ENCODE results near the gene EPAS1.

EPAS1 gene

DNA sequence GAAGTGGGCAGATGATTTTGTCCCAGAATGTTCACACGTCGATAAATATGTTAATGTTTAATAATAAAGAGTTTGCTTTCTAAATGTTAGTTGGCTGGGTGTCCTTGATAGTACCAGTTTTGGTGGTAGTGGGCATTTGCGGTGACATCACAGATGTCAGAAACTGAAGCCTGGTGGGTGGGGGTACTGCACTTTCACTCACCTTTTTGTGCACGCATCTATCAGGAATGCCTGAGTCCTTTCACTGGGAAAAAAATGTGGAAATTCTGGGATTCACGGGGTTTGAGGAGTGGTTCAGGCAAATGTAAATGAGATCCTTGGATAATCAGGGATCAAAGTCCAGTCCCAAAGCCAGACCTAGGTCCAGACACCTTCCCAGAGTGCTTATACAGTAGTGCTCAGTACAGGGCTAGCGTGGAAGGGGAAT, 3.2 kb downstream of the EPAS1 start:
- no peak for DNase-seq (ENCODE audit: low read depth)
- H3K4me3 ChIP-seq (ENCODE audit: low read length), result peak overlapping the region; percentile 98
- TF ChIP-seq, protein P1, sequence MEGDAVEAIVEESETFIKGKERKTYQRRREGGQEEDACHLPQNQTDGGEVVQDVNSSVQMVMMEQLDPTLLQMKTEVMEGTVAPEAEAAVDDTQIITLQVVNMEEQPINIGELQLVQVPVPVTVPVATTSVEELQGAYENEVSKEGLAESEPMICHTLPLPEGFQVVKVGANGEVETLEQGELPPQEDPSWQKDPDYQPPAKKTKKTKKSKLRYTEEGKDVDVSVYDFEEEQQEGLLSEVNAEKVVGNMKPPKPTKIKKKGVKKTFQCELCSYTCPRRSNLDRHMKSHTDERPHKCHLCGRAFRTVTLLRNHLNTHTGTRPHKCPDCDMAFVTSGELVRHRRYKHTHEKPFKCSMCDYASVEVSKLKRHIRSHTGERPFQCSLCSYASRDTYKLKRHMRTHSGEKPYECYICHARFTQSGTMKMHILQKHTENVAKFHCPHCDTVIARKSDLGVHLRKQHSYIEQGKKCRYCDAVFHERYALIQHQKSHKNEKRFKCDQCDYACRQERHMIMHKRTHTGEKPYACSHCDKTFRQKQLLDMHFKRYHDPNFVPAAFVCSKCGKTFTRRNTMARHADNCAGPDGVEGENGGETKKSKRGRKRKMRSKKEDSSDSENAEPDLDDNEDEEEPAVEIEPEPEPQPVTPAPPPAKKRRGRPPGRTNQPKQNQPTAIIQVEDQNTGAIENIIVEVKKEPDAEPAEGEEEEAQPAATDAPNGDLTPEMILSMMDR (conservative IDR thresholded peaks at IDR 0.05; ENCODE audit: low read depth, low read length), result no peak

DNA sequence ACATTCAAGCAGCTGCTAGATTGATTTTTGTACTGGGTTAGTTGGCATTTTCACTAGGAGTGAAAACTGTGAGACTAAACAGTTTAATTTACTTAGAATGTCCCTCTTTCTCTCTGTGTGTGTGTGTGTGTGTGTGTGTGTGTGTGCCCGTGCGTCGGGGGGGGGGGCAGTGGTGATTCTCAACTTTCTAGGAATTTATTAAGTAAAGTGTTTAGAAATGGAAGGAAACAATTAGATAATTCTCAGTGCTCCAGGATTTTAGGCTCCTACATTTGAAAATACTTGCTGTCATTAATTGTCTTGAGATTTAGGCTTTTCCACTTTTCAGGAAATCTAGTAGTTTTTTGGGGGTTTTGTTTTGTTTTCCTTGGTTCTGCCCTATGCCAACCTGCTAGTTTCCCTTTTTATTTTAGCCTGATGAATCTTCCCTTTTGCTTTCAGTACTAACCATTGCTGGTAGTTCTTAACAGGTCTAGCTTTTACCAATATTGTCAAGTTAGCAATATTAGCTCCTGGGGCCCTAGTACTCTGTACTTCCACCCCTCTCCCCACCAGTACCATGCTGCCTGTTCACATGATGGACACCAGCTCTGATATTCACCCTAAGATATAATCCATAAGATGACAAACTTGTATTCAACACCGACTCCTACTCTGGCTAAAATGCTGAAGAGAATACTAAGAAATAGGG, 4.9 kb downstream of the EPAS1 start:
- TF ChIP-seq, protein P1 (conservative IDR thresholded peaks at IDR 0.05; ENCODE audit: low read depth, low read length), result no peak
- no peak for DNase-seq (ENCODE audit: low read depth)
- H3K4me3 ChIP-seq (ENCODE audit: low read length), result no peak overlapping the region

DNA sequence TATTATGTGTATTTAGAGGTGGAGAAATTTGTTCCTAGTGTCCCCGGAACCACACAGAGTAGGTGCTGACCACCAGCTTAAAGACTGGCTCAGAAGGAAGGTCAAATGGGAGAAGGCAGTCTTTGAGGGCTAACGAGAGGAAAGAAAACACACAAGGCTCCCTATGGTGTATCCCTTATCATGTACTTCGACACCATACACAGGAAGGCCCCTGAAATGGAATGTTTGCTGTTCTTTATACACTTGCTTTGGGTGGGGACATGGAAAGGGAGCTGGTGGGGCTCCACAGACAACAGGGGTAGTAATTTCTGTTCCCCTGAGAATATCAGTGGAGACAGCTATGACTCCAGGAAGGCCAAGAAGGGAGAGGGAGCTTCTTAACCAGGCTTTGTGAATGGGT, 6.0 kb downstream of the EPAS1 start:
- no peak overlapping the region for H3K4me3 ChIP-seq (ENCODE audit: low read length)
- DNase-seq (ENCODE audit: low read depth), result no peak
- TF ChIP-seq, protein P1 (conservative IDR thresholded peaks at IDR 0.05; ENCODE audit: low read depth, low read length), result no peak

DNA sequence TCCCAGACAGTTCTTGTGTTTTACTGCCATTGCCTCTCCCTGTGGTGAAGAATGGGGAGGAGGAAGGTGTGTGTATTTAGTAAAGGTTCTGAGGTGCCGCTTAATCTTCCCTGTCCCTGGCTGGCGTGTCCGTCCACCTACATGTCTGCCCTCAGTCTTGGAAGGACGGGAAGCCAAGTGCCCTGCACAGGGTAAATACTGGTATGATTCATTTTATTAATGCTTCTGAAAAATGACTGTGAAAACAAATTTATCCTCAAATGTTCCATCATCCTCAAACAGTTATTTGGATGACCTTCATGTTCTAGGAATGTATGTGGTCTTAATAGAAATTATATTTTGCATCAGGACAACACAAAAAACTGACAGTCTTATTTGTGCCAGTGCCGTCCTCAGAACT, 6.6 kb downstream of the EPAS1 start:
- no peak for DNase-seq (ENCODE audit: low read depth)

DNA sequence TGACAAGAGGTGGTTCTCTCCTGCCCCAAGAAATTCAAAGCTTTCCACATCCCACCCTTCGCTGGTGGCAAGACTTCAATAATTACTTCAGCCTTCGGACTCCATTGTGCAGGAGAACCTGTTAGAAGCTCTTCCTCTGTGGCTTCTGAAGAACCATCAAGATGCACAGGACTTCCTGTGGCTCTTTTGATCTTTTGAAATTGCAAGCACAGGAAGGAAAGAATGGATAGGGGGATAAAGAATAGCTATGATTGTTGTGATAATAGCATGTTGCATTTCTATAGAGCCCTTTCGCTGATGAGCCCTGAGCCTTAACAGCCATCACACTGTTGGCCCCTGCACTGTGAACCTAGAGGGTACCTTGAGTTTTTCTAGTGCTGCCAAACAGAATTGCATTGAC, 7.4 kb downstream of the EPAS1 start:
- H3K4me3 ChIP-seq (ENCODE audit: low read length), result no peak overlapping the region
- TF ChIP-seq, protein P1 (conservative IDR thresholded peaks at IDR 0.05; ENCODE audit: low read depth, low read length), result no peak
- DNase-seq (ENCODE audit: low read depth), result no peak

More for the DNA sequence above, 6.6 kb downstream of the EPAS1 start:
- H3K4me3 ChIP-seq (ENCODE audit: low read length), result no peak overlapping the region
- TF ChIP-seq, protein P1 (conservative IDR thresholded peaks at IDR 0.05; ENCODE audit: low read depth, low read length), result no peak

DNA sequence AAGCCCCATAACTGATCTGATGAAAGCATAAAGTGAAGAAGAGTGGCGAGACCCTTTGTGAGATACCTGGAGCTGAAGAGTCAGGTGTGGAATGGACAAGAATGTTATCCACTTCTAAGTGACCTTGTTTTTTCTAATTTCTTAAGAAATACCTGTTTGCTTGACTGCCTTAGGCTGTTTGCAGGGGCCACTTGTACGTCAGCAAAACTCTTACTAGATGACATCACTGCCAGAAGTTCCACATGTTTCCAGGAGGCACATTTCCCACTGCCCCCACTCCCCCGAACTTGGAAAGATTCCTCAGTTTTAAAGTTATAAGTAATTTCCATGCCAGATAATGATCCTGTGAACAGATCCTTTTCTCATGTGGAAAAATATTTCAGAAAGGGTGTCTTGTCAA, 8.0 kb downstream of the EPAS1 start:
- TF ChIP-seq, protein P1 (conservative IDR thresholded peaks at IDR 0.05; ENCODE audit: low read depth, low read length), result no peak
- no peak overlapping the region for H3K4me3 ChIP-seq (ENCODE audit: low read length)
- no peak for DNase-seq (ENCODE audit: low read depth)

DNA sequence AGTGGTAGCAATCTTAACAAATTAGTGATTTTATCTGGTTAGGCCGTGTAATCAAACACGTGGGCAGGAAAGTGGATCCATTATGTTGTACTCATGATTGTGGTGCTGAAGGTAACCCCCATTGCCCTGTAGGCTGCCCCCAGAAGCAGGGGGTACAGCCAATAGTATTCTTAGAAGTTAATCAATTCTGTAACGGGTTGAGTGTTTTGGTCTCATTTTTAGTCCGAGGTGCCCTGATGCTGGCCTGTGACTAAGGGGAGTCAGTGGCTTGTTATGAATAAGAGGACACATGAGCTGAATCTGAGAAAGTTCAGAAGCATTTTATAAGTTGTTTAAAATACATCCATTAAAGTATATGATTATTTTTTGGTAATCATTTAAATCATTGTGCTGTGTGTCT, 8.6 kb downstream of the EPAS1 start:
- no peak for DNase-seq (ENCODE audit: low read depth)
- TF ChIP-seq, protein P1 (conservative IDR thresholded peaks at IDR 0.05; ENCODE audit: low read depth, low read length), result no peak

More for the DNA sequence above, 8.6 kb downstream of the EPAS1 start:
- no peak overlapping the region for H3K4me3 ChIP-seq (ENCODE audit: low read length)

Data from retinal pigment epithelial cell (primary cell).